ENCODE measurements around the gene SNAPC5.

The SNAPC5 gene

DNA sequence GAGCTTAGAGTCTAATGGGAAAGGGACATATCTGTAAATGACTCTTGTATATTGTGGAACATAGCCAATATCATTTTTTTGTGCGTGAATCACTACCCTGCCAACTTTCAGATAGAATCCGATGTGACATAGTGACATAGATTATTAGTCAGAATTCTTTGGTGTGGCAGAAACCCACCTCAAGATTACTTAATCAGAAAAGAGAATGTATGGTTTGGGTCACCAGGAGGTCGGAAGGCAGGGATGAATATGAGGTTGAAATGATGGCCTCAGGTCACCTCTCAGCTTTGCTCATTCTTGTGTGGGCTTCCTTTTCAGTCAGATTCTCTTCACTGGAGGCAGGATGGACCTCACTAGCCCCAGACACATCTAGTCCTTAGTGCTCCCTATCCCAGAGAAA is 41.4 kb downstream of the SNAPC5 start:
- TF ChIP-seq EZH2phosphoT487 (conservative IDR thresholded peaks at IDR 0.05; ENCODE audit: low read length), result no peak
- TF ChIP-seq, protein P1, sequence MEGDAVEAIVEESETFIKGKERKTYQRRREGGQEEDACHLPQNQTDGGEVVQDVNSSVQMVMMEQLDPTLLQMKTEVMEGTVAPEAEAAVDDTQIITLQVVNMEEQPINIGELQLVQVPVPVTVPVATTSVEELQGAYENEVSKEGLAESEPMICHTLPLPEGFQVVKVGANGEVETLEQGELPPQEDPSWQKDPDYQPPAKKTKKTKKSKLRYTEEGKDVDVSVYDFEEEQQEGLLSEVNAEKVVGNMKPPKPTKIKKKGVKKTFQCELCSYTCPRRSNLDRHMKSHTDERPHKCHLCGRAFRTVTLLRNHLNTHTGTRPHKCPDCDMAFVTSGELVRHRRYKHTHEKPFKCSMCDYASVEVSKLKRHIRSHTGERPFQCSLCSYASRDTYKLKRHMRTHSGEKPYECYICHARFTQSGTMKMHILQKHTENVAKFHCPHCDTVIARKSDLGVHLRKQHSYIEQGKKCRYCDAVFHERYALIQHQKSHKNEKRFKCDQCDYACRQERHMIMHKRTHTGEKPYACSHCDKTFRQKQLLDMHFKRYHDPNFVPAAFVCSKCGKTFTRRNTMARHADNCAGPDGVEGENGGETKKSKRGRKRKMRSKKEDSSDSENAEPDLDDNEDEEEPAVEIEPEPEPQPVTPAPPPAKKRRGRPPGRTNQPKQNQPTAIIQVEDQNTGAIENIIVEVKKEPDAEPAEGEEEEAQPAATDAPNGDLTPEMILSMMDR (IDR thresholded peaks at IDR 0.05; ENCODE audit: insufficient read depth, low read length, poor library complexity, severe bottlenecking), result no peak
- Histone ChIP-seq H3K4me3 (ENCODE audit: insufficient read depth, low read length, poor library complexity, severe bottlenecking) (no peak overlapping the region), H3K27me3 (ENCODE audit: low read length) (no peaks in the 10 kb centered on the region), H3K36me3 (ENCODE audit: low read length) (no peaks in the 10 kb centered on the region), H3K9ac (ENCODE audit: low read length) (no peak overlapping the region), H3K4me2 (ENCODE audit: low read depth, low read length, poor library complexity, severe bottlenecking) (peak overlapping the region; percentile 26), H4K20me1 (ENCODE audit: low read depth, low read length) (no peaks in the 10 kb centered on the region), H3K9me3 (ENCODE audit: insufficient read depth, low read length) (no peaks in the 10 kb centered on the region), H2AFZ (ENCODE audit: low read depth, low read length, severe bottlenecking) (no peak overlapping the region), H3K9me2 (replicated peaks; ENCODE audit: insufficient read depth, low read length) (no peaks in the 10 kb centered on the region), H3F3A (ENCODE audit: insufficient read depth) (peaks cover 6% of the 10 kb centered on the region; the same call in 1 of the 2 replicates), H3K27ac (ENCODE audit: low read depth, low read length) (peak overlapping the region; percentile 51), H3K79me2 (ENCODE audit: insufficient read depth, low read length) (no peaks in the 10 kb centered on the region)

DNA sequence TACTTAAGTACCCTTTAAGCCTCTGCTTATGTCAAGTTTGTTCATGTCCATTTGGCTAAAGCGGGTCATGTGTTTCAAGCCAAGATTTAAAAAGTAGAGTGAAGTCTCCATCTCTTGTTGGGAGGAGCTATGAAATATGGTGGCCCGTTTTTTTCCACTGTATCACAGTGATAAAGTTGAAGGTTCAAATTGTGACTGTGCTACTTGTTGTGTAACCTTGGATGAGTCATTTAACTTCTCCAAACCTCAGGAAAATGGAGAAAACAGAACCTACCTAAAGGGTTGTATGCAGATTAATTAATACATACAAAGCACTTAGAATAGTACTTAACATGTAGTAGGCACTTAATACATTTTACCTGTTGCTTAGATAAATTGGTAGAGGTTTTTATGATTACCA is 43.4 kb downstream of the SNAPC5 start:
- Histone ChIP-seq H3K9me2 (replicated peaks; ENCODE audit: insufficient read depth, low read length) (no peaks in the 10 kb centered on the region), H2AFZ (ENCODE audit: low read depth, low read length, severe bottlenecking) (no peak overlapping the region), H3K27ac (ENCODE audit: low read depth, low read length) (no peak overlapping the region), H3K9me3 (ENCODE audit: insufficient read depth, low read length) (no peaks in the 10 kb centered on the region), H3K27me3 (ENCODE audit: low read length) (no peaks in the 10 kb centered on the region), H3K79me2 (ENCODE audit: insufficient read depth, low read length) (no peaks in the 10 kb centered on the region), H4K20me1 (ENCODE audit: low read depth, low read length) (no peaks in the 10 kb centered on the region), H3K4me2 (ENCODE audit: low read depth, low read length, poor library complexity, severe bottlenecking) (no peak overlapping the region), H3F3A (ENCODE audit: insufficient read depth) (peaks cover 6% of the 10 kb centered on the region; the same call in 1 of the 2 replicates), H3K36me3 (ENCODE audit: low read length) (no peaks in the 10 kb centered on the region; the same call in 1 of the 2 replicates), H3K4me3 (ENCODE audit: insufficient read depth, low read length, poor library complexity, severe bottlenecking) (no peak overlapping the region), H3K9ac (ENCODE audit: low read length) (no peak overlapping the region)
- TF ChIP-seq EZH2phosphoT487 (conservative IDR thresholded peaks at IDR 0.05; ENCODE audit: low read length), result no peak
- TF ChIP-seq, protein P1 (IDR thresholded peaks at IDR 0.05; ENCODE audit: insufficient read depth, low read length, poor library complexity, severe bottlenecking), result no peak

DNA sequence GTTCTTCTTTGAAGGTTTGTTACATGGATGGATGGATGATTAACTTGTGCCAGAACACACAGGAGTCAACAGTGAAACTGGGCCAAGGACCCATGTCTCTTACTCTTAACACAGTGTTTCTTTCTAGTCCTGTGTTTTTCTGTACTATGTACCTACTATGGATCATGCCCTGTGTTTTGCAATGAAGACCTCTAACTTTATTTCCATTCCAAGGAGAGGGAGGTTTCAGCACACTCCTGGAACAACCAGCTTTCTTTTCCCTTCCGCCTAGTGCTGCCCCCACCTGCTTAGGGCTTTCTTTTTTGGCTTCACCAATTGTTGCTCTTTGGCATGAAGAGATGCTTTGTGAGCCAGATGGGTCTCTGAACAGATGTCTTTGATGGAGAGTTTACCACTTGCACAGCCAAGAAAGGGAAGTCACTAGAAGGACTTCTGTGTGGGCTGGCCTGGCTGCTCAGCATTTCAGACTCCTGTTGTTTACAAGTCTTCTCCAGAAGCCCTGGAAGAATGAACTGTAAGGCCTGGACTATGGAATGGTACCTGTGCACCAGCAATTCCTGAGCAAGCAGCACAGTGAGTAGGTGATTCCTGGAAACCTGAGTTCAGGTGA is 44.5 kb downstream of the SNAPC5 start:
- no peak overlapping the region; the same call in 1 of the 2 replicates for H3K27ac ChIP-seq (ENCODE audit: low read depth, low read length)

More for the DNA sequence above, 44.5 kb downstream of the SNAPC5 start:
- Histone ChIP-seq H3K9ac (ENCODE audit: low read length) (no peak overlapping the region), H2AFZ (ENCODE audit: low read depth, low read length, severe bottlenecking) (no peak overlapping the region), H3K4me2 (ENCODE audit: low read depth, low read length, poor library complexity, severe bottlenecking) (no peak overlapping the region), H3K27me3 (ENCODE audit: low read length) (no peaks in the 10 kb centered on the region), H3F3A (ENCODE audit: insufficient read depth) (peaks cover 6% of the 10 kb centered on the region; the same call in 1 of the 2 replicates), H4K20me1 (ENCODE audit: low read depth, low read length) (no peaks in the 10 kb centered on the region), H3K9me2 (replicated peaks; ENCODE audit: insufficient read depth, low read length) (no peaks in the 10 kb centered on the region), H3K9me3 (ENCODE audit: insufficient read depth, low read length) (no peaks in the 10 kb centered on the region), H3K36me3 (ENCODE audit: low read length) (peaks cover 3% of the 10 kb centered on the region; the same call in 1 of the 2 replicates), H3K4me3 (ENCODE audit: insufficient read depth, low read length, poor library complexity, severe bottlenecking) (no peak overlapping the region), H3K79me2 (ENCODE audit: insufficient read depth, low read length) (no peaks in the 10 kb centered on the region)
- no peak for TF ChIP-seq EZH2phosphoT487 (conservative IDR thresholded peaks at IDR 0.05; ENCODE audit: low read length)
- TF ChIP-seq, protein P1 (IDR thresholded peaks at IDR 0.05; ENCODE audit: insufficient read depth, low read length, poor library complexity, severe bottlenecking), result no peak

Measured in SU-DHL-6 (cell line).